Left ventricle myocardium inferior (tissue), 1 donor: ENCODE measurements around the gene TBC1D16. TPM values are rescaled to one million over a fixed set of nuclear protein-coding genes. Genes with fewer than 3 reads are reported as not detected.

Experiments used
- DNase-seq: peaks from one replicate; pipeline ENCODE4 v3.0.0-alpha.2; 2020
- H3K27ac ChIP-seq: fragments of 200-600 bp; replicated peaks from 2 replicates; pipeline ENCODE4 v1.8.0; 2021
- H3K27me3 ChIP-seq: fragments of 200-600 bp; 2 replicates; pipeline ENCODE4 v1.8.0; 2021; ENCODE audit warnings: low read depth
- H3K36me3 ChIP-seq: fragments of 200-600 bp; 2 replicates; pipeline ENCODE4 v1.8.0; 2021
- H3K4me1 ChIP-seq: fragments of 200-600 bp; 2 replicates; pipeline ENCODE4 v1.8.0; 2021
- H3K4me3 ChIP-seq: fragments of 200-600 bp; 2 replicates; pipeline ENCODE4 v1.8.0; 2021; ENCODE audit warnings: mild to moderate bottlenecking, moderate library complexity
- H3K9me3 ChIP-seq: fragments of 200-600 bp; replicated peaks from 2 replicates; pipeline ENCODE4 v1.8.0; 2021
- CTCF ChIP-seq: fragments of 200-600 bp; IDR thresholded peaks from 2 replicates; pipeline ENCODE4 v1.8.0; 2021; ENCODE audit warnings: antibody characterized with exemption, mild to moderate bottlenecking, borderline replicate concordance
- intact Hi-C: fragments of 100-400 bp; cut with micrococcal nuclease; formaldehyde crosslinking; loops from one replicate; pipeline ENCODE4 v1.11.0; 2022
- total RNA-seq: library from RNA; stranded (reverse); fragmentation: NEBNext Ultra II Directional; extraction: Animal tissue kit (Norgen Biotek cat#: 25700); gene quantifications from one replicate; pipeline ENCODE4 v1.2.1, GENCODE V29; 2021
- donor health status: DM: no; HTN: yes; CAD: no; lungs with severe emphysema.

TBC1D16 gene
- total RNA-seq, 1 donor from 2014 or later: 15.9 TPM

- H3K27ac ChIP-seq: no peak overlapping the region
- TF ChIP-seq CTCF: no peak
- H3K4me1 ChIP-seq: peaks cover 25% of the 10 kb centered on the region
- DNase-seq: no peak
- peaks cover 22% of the 10 kb centered on the region for H3K36me3 ChIP-seq
- H3K9me3 ChIP-seq: no peaks in the 10 kb centered on the region
- no peaks in the 10 kb centered on the region for H3K27me3 ChIP-seq
- H3K4me3 ChIP-seq: no peak overlapping the region
- intact Hi-C loops: no loop called here
Observed at GRCh38 chr17:79939094-79939435, 96.6 kb downstream of the TBC1D16 start.

DNA sequence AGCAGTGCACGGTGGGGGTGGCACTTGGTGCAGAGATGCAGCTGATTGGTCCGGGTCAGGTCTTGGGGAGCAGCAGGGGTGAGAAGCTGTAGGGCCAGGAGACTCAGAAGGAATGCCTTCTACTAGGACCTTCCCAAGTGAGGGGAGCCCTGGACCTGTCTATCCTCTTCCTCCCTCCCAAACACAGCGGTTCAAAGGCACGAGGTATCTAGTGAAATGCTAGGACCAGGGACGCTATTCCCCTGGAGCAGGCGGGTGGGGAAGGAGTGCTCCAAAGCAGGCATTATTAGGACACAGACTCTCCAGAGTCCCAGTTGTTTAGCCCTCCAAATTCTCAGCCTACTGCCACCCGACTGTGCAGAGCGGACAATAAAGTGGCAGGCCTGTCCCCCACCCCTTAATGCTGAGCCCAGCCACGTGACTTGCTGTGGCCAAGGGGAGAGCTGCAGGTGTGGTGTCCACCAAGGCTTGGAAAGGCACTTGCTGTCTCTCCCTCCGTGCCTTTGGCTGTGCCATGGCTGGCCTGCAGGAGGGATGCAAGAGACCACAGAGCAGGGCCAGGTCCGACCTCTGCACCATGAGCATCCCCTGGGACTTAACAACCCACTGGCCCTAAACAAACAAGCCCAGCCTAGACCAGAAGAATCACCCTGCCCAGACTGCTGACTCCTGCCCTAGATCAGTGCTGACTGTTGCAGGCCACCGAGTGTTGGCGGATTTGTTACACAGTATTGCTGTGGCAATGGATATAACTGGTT is 97.2 kb downstream of the TBC1D16 start:
- intact Hi-C loops: no loop called here
- H3K36me3 ChIP-seq: peaks cover 19% of the 10 kb centered on the region

DNA sequence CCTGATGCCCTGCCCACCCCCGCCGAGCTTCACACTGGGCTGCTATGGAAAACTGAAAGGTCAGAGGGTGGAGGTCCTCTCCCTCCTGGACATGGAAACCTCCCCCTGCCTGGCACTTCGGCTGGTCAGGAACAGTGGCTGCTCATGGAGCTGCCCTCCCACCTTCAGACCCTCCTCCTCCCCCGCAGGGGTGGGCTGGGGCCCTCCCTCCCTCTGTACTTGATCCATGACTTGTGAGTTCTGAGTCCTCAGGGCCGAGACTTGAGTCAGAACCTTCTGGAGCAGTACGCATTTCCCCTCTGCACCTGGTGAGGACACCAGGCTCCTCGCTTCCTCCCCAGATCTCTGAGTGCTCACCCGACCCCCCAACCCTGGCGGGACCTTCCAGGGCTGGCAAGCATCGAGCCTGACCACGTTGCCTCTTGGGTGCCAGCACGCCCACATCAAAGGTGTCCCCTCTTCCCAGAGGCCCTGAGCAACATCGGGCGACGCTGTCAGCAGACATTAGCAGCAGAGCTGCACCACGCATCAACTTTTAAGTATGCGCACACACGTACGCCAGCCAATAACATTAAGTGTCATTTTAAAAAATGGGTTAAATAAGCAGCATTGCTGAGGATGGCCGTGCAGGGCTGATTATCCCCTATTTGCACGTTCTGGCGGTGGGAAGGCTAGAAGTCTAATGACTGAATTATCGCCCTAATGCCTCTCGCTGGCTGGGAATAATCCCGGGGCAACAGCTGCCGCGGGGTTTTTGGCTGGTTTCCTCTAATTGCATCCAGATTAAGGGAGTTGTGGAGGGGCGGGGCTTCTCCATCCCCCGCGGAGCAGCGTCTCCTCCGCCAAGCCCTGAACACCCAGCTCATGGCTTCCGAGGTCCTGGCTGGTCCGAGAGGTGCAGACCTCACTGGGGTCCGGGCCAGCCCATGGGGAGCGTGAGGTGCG is 98.0 kb downstream of the TBC1D16 start:
- peaks cover 15% of the 10 kb centered on the region for H3K36me3 ChIP-seq
- no peak for DNase-seq
- H3K27me3 ChIP-seq: peaks cover 3% of the 10 kb centered on the region
- no peaks in the 10 kb centered on the region for H3K9me3 ChIP-seq
- no peak overlapping the region for H3K4me3 ChIP-seq
- intact Hi-C loops: no loop called here
- H3K27ac ChIP-seq: no peak overlapping the region
- peaks cover 21% of the 10 kb centered on the region for H3K4me1 ChIP-seq
- TF ChIP-seq CTCF: no peak

More for the DNA sequence above, 97.2 kb downstream of the TBC1D16 start:
- Histone ChIP-seq H3K4me1 (peaks cover 25% of the 10 kb centered on the region), H3K9me3 (no peaks in the 10 kb centered on the region), H3K4me3 (no peak overlapping the region), H3K27me3 (no peaks in the 10 kb centered on the region), H3K27ac (no peak overlapping the region)
- TF ChIP-seq CTCF: no peak
- DNase-seq: no peak

GRCh38 chr17:79936641-79937381 is 98.9 kb downstream of the TBC1D16 start:
- H3K4me1 ChIP-seq: peaks cover 16% of the 10 kb centered on the region
- no peak for DNase-seq

More at GRCh38 chr17:79936641-79937381, 98.9 kb downstream of the TBC1D16 start:
- H3K27ac ChIP-seq: no peak overlapping the region
- TF ChIP-seq CTCF: no peak
- no peaks in the 10 kb centered on the region for H3K9me3 ChIP-seq
- no peak overlapping the region for H3K4me3 ChIP-seq
- intact Hi-C loops: no loop called here
- H3K36me3 ChIP-seq: peaks cover 14% of the 10 kb centered on the region
- peaks cover 11% of the 10 kb centered on the region for H3K27me3 ChIP-seq
